Neural progenitor cell (in vitro differentiated cells): ENCODE data around the gene KLK7. TPM values are rescaled to one million over a fixed set of nuclear protein-coding genes. Genes with fewer than 3 reads are reported as not detected.

Experiments
- DNase-seq: peaks from one replicate; pipeline ENCODE4 v3.0.0-alpha.2; 2016; ENCODE audit warnings: low spot score
- H2AFZ ChIP-seq: fragments of 200-600 bp; sonication (generic); replicated peaks from 2 replicates; pipeline ENCODE4 v1.6.1; 2016; ENCODE audit warnings: antibody characterized with exemption
- H3F3A ChIP-seq: fragments of 200-600 bp; sonication (generic); 2 replicates; pipeline ENCODE4 v1.6.1; 2016; ENCODE audit warnings: antibody characterized with exemption, low read depth
- H3K27ac ChIP-seq: fragments of 200-600 bp; sonication (generic); 2 replicates; pipeline ENCODE4 v1.5.1; 2016; ENCODE audit warnings: mild to moderate bottlenecking
- H3K27me3 ChIP-seq: fragments of 200-600 bp; sonication (generic); 2 replicates; pipeline ENCODE4 v1.6.1; 2016; ENCODE audit warnings: mild to moderate bottlenecking, moderate library complexity
- H3K36me3 ChIP-seq: fragments of 200-600 bp; sonication (generic); 2 replicates; pipeline ENCODE4 v1.5.1; 2016
- H3K4me1 ChIP-seq: fragments of 200-600 bp; sonication (generic); 2 replicates; pipeline ENCODE4 v1.6.1; 2016; ENCODE audit warnings: mixed run types
- H3K4me2 ChIP-seq: fragments of 200-600 bp; sonication (generic); 2 replicates; pipeline ENCODE4 v1.6.1; 2016
- H3K4me3 ChIP-seq: fragments of 200-600 bp; sonication (generic); 2 replicates; pipeline ENCODE4 v1.5.1; 2016
- H3K79me2 ChIP-seq: fragments of 200-600 bp; sonication (generic); 2 replicates; pipeline ENCODE4 v1.6.1; 2016; ENCODE audit warnings: low read depth
- H3K9ac ChIP-seq: fragments of 200-600 bp; sonication (generic); 2 replicates; pipeline ENCODE4 v1.6.1; 2016
- H3K9me3 ChIP-seq: fragments of 200-600 bp; sonication (generic); 2 replicates; pipeline ENCODE4 v1.5.1; 2016; ENCODE audit warnings: low read depth
- H4K20me1 ChIP-seq: fragments of 200-600 bp; sonication (generic); 2 replicates; pipeline ENCODE4 v1.6.1; 2016; ENCODE audit warnings: low read depth
- H3K27ac Mint-ChIP-seq: 3 replicates; pipeline ENCODE4 v1.8.0; 2021; ENCODE audit warnings: mixed read lengths
- H3K27me3 Mint-ChIP-seq: 2 replicates; pipeline ENCODE4 v1.8.0; 2022; ENCODE audit warnings: low read depth, mild to moderate bottlenecking, inconsistent platforms, moderate library complexity, mixed read lengths; ENCODE audit not compliant: insufficient read depth
- H3K36me3 Mint-ChIP-seq: 3 replicates; pipeline ENCODE4 v1.8.0; 2021; ENCODE audit warnings: mixed read lengths
- H3K4me1 Mint-ChIP-seq: 3 replicates; pipeline ENCODE4 v1.8.0; 2021; ENCODE audit warnings: mixed read lengths
- H3K4me3 Mint-ChIP-seq: 3 replicates; pipeline ENCODE4 v1.8.0; 2021; ENCODE audit warnings: mild to moderate bottlenecking, moderate library complexity, mixed read lengths
- H3K9me3 Mint-ChIP-seq: 3 replicates; pipeline ENCODE4 v1.8.0; 2020; ENCODE audit warnings: mixed read lengths
- EZH2 ChIP-seq: fragments of 200-600 bp; sonication (generic); IDR thresholded peaks from 2 replicates; pipeline ENCODE4 v1.6.1; 2017; ENCODE audit warnings: antibody characterized with exemption, mild to moderate bottlenecking, moderate library complexity
- EZH2phosphoT487 ChIP-seq: fragments of 200-600 bp; sonication (generic); IDR thresholded peaks from 2 replicates; pipeline ENCODE4 v1.6.1; 2017; ENCODE audit warnings: antibody characterized with exemption
- total RNA-seq: library from RNA; depleted of rRNA; stranded (reverse); fragments of >200 nt; gene quantifications from 2 replicates; pipeline ENCODE4 v1.2.3, GENCODE V29; 2015; ENCODE audit warnings: low replicate concordance
- TF ChIP-seq, protein P1 (sequence below): fragments of 200-600 bp; sonication (generic); IDR thresholded peaks from 2 replicates; pipeline ENCODE4 v1.5.1; 2017; ENCODE audit warnings: antibody characterized with exemption, mild to moderate bottlenecking

KLK7 gene
- total RNA-seq, 1 donor from 2014 or later: 0.36 TPM

DNA sequence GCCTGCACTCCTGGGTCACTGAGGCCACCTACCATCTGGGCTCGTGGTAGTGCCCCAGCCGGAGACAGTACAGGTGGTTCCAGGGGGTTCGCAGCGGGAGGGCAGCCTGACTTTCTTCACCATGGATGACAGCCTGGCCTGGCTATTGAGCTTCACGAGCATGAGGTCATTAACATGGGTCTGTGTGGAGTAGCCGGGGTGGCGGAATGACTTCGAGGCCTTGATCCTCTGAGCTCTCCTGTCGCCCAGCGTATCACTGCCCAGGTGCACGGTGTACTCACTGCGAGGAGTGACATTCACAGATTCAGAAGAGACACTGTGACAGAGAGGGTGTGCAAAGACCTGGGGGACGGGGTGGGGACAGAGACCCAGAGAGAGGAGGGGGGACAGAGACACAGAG, 3.5 kb downstream of the KLK7 start:
- no peaks in the 10 kb centered on the region for H3K79me2 ChIP-seq
- DNase-seq: no peak
- H3K4me3 ChIP-seq: no peak overlapping the region
- H3K27ac ChIP-seq: no peak overlapping the region
- TF ChIP-seq, protein P1, sequence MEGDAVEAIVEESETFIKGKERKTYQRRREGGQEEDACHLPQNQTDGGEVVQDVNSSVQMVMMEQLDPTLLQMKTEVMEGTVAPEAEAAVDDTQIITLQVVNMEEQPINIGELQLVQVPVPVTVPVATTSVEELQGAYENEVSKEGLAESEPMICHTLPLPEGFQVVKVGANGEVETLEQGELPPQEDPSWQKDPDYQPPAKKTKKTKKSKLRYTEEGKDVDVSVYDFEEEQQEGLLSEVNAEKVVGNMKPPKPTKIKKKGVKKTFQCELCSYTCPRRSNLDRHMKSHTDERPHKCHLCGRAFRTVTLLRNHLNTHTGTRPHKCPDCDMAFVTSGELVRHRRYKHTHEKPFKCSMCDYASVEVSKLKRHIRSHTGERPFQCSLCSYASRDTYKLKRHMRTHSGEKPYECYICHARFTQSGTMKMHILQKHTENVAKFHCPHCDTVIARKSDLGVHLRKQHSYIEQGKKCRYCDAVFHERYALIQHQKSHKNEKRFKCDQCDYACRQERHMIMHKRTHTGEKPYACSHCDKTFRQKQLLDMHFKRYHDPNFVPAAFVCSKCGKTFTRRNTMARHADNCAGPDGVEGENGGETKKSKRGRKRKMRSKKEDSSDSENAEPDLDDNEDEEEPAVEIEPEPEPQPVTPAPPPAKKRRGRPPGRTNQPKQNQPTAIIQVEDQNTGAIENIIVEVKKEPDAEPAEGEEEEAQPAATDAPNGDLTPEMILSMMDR: no peak
- TF ChIP-seq EZH2 (no peak), EZH2phosphoT487 (no peak)
- H3K27ac Mint-ChIP-seq: no peak overlapping the region
- H3K4me3 Mint-ChIP-seq: no peak overlapping the region
- H3K4me1 ChIP-seq: peaks cover 3% of the 10 kb centered on the region
- H3K27me3 ChIP-seq: peaks cover 25% of the 10 kb centered on the region
- H3K9me3 Mint-ChIP-seq: peaks cover 5% of the 10 kb centered on the region
- no peak overlapping the region for H2AFZ ChIP-seq
- H3K36me3 Mint-ChIP-seq: no peaks in the 10 kb centered on the region
- H4K20me1 ChIP-seq: no peaks in the 10 kb centered on the region
- H3K9ac ChIP-seq: no peak overlapping the region
- H3K4me1 Mint-ChIP-seq: peaks cover 25% of the 10 kb centered on the region
- no peak overlapping the region for H3K4me2 ChIP-seq
- no peaks in the 10 kb centered on the region for H3K36me3 ChIP-seq
- no peaks in the 10 kb centered on the region for H3F3A ChIP-seq
- peaks cover 12% of the 10 kb centered on the region for H3K27me3 Mint-ChIP-seq
- H3K9me3 ChIP-seq: no peaks in the 10 kb centered on the region

DNA sequence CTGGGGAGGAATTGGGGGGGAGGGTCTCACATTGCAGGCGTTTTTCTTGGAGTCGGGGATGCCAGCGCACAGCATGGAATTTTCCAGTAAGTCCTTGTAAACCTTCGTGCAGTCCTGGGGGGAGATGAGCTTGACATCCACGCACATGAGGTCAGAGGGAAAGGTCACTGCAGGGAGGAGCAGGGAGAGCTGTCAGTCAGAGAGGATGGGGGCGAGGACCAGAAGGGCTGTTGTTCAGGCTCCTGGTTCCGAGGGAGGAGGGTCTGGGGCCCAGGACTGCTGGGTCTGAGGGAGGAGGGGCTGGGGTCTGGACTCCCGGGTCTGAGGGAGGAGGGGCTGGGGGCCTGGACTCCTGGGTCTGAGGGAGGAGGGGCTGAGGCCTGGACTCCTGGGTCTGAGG, 4.0 kb downstream of the KLK7 start:
- no peak for DNase-seq
- TF ChIP-seq, protein P1: no peak
- TF ChIP-seq EZH2: no peak
- no peak for TF ChIP-seq EZH2phosphoT487
- Histone ChIP-seq H3K4me3 (no peak overlapping the region), H3F3A (no peaks in the 10 kb centered on the region), H3K9ac (no peak overlapping the region), H3K4me1 (peaks cover 3% of the 10 kb centered on the region), H3K4me2 (no peak overlapping the region), H3K79me2 (no peaks in the 10 kb centered on the region), H3K27me3 (peaks cover 21% of the 10 kb centered on the region), H3K27ac (no peak overlapping the region), H2AFZ (no peak overlapping the region), H3K9me3 (no peaks in the 10 kb centered on the region), H3K36me3 (no peaks in the 10 kb centered on the region), H4K20me1 (no peaks in the 10 kb centered on the region)
- H3K4me1 Mint-ChIP-seq: peaks cover 25% of the 10 kb centered on the region
- H3K27ac Mint-ChIP-seq: no peak overlapping the region
- peaks cover 2% of the 10 kb centered on the region for H3K9me3 Mint-ChIP-seq
- no peak overlapping the region for H3K4me3 Mint-ChIP-seq
- H3K36me3 Mint-ChIP-seq: no peaks in the 10 kb centered on the region
- peaks cover 10% of the 10 kb centered on the region for H3K27me3 Mint-ChIP-seq

DNA sequence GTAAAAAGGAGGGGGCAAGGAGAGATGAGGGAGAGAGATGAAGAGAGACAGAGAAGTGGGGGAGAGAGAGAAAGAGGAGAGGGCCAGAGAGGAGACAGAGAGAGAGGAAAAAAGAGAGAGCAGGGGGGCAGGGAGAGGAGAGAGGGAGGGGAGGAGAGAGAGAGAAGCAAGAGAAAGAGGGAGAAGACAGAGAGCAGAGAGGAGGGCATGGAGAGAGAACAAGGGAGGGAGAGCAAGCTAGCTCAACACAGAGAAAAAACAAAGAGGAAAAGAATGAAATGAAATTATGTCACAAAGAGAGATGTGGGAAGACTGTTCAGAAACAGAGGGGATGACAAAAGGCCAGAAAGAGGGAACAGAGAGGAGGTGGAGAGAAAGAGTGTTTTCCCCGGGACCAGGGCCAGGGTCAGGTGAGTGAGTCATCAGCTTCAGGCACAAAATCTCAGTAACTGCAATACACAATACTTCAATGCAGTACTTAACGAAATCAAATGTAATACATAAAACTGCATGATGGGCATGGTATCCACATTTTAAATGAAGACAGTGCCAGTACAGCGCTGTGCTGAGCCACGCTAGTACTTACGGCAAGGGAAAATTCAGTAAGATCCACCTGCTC, 4.8 kb downstream of the KLK7 start:
- Histone ChIP-seq H3K9ac (no peak overlapping the region), H2AFZ (no peak overlapping the region), H3K9me3 (no peaks in the 10 kb centered on the region), H4K20me1 (no peaks in the 10 kb centered on the region), H3F3A (peaks cover 7% of the 10 kb centered on the region), H3K4me1 (peaks cover 3% of the 10 kb centered on the region), H3K27ac (no peak overlapping the region), H3K79me2 (no peaks in the 10 kb centered on the region), H3K4me3 (no peak overlapping the region), H3K36me3 (no peaks in the 10 kb centered on the region), H3K27me3 (peaks cover 12% of the 10 kb centered on the region), H3K4me2 (no peak overlapping the region)
- TF ChIP-seq EZH2phosphoT487 (no peak), EZH2 (no peak)
- TF ChIP-seq, protein P1: no peak
- no peaks in the 10 kb centered on the region for H3K36me3 Mint-ChIP-seq
- no peak for DNase-seq
- no peak overlapping the region for H3K27ac Mint-ChIP-seq
- no peak overlapping the region for H3K4me3 Mint-ChIP-seq
- peaks cover 2% of the 10 kb centered on the region for H3K9me3 Mint-ChIP-seq
- peaks cover 30% of the 10 kb centered on the region for H3K4me1 Mint-ChIP-seq
- peaks cover 9% of the 10 kb centered on the region for H3K27me3 Mint-ChIP-seq
